HK-2 (cell line): ENCODE results near the gene GIT1.
A peak's percentile ranks its signal among the peaks of the same experiment; 100 is the strongest.
"Not testable (repeated sequence)": the region's sequence is repeated elsewhere in the genome, so short reads cannot be mapped to it uniquely, and the experiment has no call there.

ENCODE experiments used
- DNase-seq: peaks from one replicate; pipeline ENCODE4 v3.0.0-alpha.2; 2018; ENCODE audit not compliant: unreplicated experiment

Gene GIT1

GRCh38 chr17:29567554-29568330 is 21.7 kb downstream of the GIT1 start:
- DNase-seq = peak; percentile 77

- no peak for DNase-seq
Observed at GRCh38 chr17:29567304-29567553, 22.2 kb downstream of the GIT1 start.

GRCh38 chr17:29566473-29567303 is 22.8 kb downstream of the GIT1 start, which contains the start of gene ABHD15:
Gene ABHD15 (minus strand): TSS chr17:29567037. CDS start chr17:29566966, 71 bp downstream.
- peak; percentile 84 for DNase-seq

GRCh38 chr17:29565643-29566472 is 23.6 kb downstream of the GIT1 start:
- DNase-seq = peak; percentile 78

- DNase-seq = no peak
Observed at GRCh38 chr17:29563816-29564215, 25.6 kb downstream of the GIT1 start.

- DNase-seq = no peak
Observed at GRCh38 chr17:29562615-29563014, 26.8 kb downstream of the GIT1 start.

- no peak for DNase-seq
Observed at GRCh38 chr17:29561554-29562517, 27.6 kb downstream of the GIT1 start.

GRCh38 chr17:29560316-29560715 is 29.1 kb downstream of the GIT1 start:
- no peak for DNase-seq

- DNase-seq = no peak
Observed at GRCh38 chr17:29559640-29560039, 29.8 kb downstream of the GIT1 start.

GRCh38 chr17:29558139-29558538 is 31.3 kb downstream of the GIT1 start:
- DNase-seq = not testable (repeated sequence)

- no peak for DNase-seq
Observed at GRCh38 chr17:29557739-29558116, 31.7 kb downstream of the GIT1 start.

- no peak for DNase-seq
Observed at GRCh38 chr17:29557085-29557738, 32.2 kb downstream of the GIT1 start.

- peak; percentile 37 for DNase-seq
Observed at GRCh38 chr17:29555840-29556239, 33.6 kb downstream of the GIT1 start.

- DNase-seq = no peak
Observed at GRCh38 chr17:29549177-29549923, 40.1 kb downstream of the GIT1 start.

- DNase-seq = no peak
Observed at GRCh38 chr17:29546830-29547229, 42.6 kb downstream of the GIT1 start.

- no peak for DNase-seq
Observed at GRCh38 chr17:29546085-29546484, 43.4 kb downstream of the GIT1 start.

GRCh38 chr17:29544066-29544465 is 45.4 kb downstream of the GIT1 start:
- no peak for DNase-seq

- DNase-seq = no peak
Observed at GRCh38 chr17:29533976-29534375, 55.5 kb downstream of the GIT1 start.

- DNase-seq = no peak
Observed at GRCh38 chr17:29526322-29526721, 63.1 kb downstream of the GIT1 start.

- DNase-seq = no peak
Observed at GRCh38 chr17:29524692-29525091, 64.8 kb downstream of the GIT1 start.
